ENCODE measurements around the gene CYP2D6.

Gene CYP2D6

DNA sequence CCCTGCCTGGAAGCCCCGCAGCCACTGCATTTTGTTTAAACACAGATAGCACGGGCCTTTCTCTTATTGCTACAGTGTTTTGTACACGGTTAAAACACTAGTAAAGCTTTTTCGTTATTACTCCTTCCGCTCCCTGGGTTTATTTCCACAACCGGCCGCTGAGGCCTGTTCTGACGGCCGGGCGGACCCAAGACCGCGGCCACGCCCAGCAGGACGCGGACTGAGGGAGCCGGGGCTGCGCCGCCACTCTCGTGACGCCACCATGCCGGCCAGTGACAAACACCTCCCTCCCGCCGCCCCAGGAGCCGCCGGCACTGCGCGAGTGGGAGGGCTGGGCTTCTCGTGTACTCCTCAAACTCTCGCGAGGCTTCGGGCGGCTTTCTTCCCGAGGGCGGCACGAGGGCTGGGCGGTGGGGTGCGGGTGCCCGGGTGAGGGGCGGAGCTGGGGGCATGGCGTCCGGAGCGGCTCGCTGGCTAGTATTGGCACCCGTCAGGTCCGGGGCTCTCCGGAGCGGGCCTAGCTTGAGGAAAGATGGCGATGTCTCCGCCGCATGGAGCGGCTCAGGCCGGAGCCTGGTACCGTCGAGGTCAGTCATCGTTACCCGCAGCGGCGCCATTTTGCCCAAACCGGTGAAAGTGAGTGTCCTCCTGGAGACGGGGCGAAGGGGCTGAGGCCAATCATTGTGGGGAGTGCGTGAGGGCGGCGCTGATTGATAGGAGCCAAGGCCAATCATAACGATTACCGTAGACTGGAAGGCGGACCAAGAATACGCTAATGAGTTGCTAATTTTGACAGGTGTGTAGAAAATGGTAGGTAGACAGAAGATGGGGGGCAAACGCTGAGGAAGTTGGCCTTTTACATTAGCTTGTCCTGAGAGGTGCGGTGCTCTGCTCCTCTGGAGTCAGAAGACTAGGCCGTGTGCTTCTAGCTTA lies 51.0 kb downstream of the CYP2D6 start, which contains the start of gene SMDT1:
Gene SMDT1, plus strand, starts transcription at position 382 of the 933 bp plus-strand sequence. Its CDS starts 69 bp downstream, at position 451.
- DNase-seq = peak; percentile 95 to 100 (median 98)

DNA sequence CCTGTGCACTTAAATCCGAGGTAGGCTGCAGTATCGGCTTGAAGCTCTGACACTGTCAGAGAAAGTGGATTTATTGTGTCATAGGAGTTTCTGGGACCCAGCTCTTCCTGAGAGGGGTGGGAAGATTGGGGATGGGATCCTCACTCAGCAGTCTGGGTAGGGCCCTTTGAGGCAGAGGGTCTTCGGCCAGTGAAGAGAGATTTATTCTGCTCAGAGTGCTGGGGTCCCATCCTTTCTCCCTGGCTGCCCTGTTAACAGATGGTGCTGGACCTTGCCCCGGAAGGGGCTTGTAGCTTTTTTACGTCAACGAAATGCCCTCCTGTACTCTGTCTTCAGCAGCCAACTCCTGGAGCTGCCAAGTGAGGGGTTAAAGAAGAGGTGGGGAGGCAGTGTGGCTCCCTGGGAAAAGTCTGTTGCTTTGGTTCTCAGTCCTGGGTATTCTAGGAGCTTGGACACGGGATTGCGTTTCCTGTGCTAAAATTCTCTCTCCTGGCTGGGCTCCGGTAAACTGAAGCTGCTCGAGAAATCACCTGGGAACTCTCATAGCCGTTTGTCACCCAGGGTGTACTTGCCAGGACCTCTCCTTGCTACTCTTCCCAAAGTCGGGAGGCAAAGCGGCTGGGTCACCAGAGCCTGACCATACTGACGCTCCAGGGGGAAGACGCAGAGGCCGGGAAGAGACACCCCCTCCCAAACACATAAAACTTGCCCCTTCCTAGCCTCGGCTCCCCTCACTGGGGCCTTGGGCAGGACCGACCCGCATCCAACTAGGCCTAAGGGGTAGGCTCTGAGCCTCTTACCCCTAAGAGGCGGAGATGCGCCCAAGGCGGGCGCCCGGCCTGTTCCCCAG lies 51.9 kb downstream of the CYP2D6 start:
- DNase-seq = no peak

DNA sequence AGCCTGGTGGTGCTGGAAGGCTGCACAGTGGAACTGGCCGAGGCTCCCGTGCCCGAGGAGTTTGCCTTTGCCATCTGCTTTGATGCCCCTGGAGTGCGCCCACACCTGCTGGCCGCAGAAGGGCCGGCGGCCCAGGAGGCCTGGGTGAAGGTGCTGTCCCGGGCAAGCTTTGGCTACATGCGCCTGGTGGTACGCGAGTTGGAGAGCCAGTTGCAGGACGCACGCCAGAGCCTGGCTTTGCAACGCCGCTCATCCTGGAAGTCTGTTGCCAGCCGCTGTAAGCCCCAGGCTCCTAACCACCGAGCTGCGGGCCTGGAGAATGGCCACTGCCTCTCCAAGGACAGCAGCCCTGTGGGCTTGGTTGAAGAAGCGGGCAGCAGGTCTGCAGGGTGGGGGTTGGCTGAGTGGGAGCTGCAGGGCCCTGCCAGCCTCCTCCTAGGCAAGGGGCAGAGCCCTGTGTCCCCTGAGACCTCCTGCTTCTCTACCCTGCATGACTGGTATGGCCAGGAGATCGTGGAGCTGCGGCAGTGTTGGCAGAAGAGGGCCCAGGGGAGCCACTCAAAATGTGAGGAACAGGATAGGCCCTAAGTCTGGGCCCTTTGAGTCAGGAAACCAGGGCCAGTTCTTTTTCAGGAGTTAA lies 53.0 kb downstream of the CYP2D6 start:
- DNase-seq = no peak

DNA sequence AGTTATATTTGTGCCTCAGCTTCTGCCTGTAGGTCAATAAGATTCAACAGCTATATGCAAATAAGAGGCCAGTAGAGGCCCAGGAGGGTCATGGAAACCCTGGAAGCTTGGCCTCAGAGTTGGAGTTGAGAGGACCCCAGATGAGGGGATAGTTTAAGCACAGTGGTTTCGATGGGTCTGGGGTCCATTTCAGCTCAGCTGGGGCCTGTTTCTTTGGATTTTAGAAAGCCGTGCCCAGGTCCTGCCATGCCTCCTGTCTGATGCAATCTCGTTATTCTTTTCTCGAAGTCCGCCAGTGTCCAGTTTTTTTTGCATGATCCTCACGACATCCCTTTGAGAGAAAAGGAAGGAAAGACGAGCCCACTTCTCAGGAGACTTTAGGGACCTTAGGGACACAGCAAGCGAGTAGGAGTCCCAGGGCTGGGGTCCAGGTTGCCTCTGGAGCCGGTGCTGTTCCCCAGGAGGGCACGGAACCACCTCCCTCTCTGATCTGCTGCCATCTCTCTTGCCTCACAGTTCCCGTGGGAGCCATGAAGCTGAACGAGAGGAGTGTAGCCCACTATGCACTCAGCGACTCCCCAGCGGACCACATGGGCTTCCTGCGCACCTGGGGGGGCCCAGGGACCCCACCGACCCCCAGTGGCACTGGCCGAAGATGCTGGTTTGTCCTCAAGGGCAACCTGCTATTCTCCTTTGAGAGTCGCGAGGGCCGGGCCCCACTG lies 53.7 kb downstream of the CYP2D6 start:
- DNase-seq = no peak
